WTC11 (cell line): ENCODE data around the gene PABPC1L2A.
"Not testable (repeated sequence)": the region's sequence is repeated elsewhere in the genome, so short reads cannot be mapped to it uniquely, and the experiment has no call there.

Experiments used
- CREB1 ChIP-seq: sonication (generic); formaldehyde crosslinking; IDR thresholded peaks from 2 replicates; pipeline ENCODE4 v1.8.0; 2023; ENCODE audit warnings: mild to moderate bottlenecking, missing genetic modification reagents
- NR3C1 ChIP-seq: sonication (generic); formaldehyde crosslinking; conservative IDR thresholded peaks from 2 replicates; pipeline ENCODE4 v1.8.1; 2023; ENCODE audit warnings: low read depth, mild to moderate bottlenecking, missing genetic modification reagents
- TF ChIP-seq, protein P1 (sequence below): fragments of 200-600 bp; IDR thresholded peaks from 2 replicates; pipeline ENCODE4 v1.8.0; 2022; ENCODE audit warnings: antibody characterized with exemption

DNA sequence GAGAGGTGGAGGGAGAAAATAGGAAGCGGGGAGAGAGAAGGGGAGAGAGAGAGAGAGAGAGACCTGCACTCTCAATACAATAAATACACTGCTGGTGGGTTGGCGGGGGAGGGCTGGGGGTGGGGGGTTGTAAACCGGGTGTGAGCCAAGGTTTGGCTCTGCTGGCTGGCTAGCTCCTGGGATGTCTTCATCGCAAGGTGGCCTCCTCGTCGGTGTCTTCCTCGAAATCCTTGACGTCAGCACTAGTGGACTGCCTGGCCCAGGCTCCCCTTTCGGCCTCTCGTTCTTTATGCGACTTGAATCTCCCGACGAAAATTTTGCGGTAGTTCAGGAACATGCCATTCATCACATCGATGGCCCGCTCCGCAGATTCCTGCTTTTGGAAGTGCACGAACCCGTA is 715 bp downstream of the PABPC1L2A start:
- TF ChIP-seq CREB1, NR3C1 (CRISPR knock-in tag): not testable (repeated sequence)
- TF ChIP-seq, protein P1, sequence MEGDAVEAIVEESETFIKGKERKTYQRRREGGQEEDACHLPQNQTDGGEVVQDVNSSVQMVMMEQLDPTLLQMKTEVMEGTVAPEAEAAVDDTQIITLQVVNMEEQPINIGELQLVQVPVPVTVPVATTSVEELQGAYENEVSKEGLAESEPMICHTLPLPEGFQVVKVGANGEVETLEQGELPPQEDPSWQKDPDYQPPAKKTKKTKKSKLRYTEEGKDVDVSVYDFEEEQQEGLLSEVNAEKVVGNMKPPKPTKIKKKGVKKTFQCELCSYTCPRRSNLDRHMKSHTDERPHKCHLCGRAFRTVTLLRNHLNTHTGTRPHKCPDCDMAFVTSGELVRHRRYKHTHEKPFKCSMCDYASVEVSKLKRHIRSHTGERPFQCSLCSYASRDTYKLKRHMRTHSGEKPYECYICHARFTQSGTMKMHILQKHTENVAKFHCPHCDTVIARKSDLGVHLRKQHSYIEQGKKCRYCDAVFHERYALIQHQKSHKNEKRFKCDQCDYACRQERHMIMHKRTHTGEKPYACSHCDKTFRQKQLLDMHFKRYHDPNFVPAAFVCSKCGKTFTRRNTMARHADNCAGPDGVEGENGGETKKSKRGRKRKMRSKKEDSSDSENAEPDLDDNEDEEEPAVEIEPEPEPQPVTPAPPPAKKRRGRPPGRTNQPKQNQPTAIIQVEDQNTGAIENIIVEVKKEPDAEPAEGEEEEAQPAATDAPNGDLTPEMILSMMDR: not testable (repeated sequence)
